MM.1S (cell line): Measurements from ENCODE around the gene RFX2.

Experiments
- DNase-seq: peaks from one replicate; pipeline ENCODE4 v3.0.0-alpha.2; 2015
- H2AFZ ChIP-seq: fragments of 300-600 bp; sonication (generic); 2 replicates; pipeline ENCODE4 v1.6.0; 2016; ENCODE audit warnings: antibody characterized with exemption, low read length
- H3F3A ChIP-seq: fragments of 300-600 bp; sonication (generic); 2 replicates; pipeline ENCODE4 v1.6.1; 2016; ENCODE audit warnings: mild to moderate bottlenecking, antibody characterized with exemption, low read length, moderate library complexity, mixed read lengths; ENCODE audit not compliant: insufficient read depth
- H3K27ac ChIP-seq: fragments of 300-600 bp; sonication (generic); 2 replicates; pipeline ENCODE4 v1.5.1; 2016; ENCODE audit warnings: mild to moderate bottlenecking, low read length
- H3K27me3 ChIP-seq: fragments of 300-600 bp; sonication (generic); replicated peaks from 2 replicates; pipeline ENCODE4 v1.6.0; 2016; ENCODE audit warnings: low read length; ENCODE audit not compliant: insufficient read depth
- H3K36me3 ChIP-seq: fragments of 300-600 bp; sonication (generic); replicated peaks from 2 replicates; pipeline ENCODE4 v1.6.1; 2016; ENCODE audit warnings: mild to moderate bottlenecking, low read length, mixed read lengths; ENCODE audit not compliant: insufficient read depth
- H3K4me1 ChIP-seq: fragments of 300-600 bp; sonication (generic); 2 replicates; pipeline ENCODE4 v1.6.1; 2016; ENCODE audit warnings: low read length, mixed read lengths
- H3K4me2 ChIP-seq: fragments of 300-600 bp; sonication (generic); 2 replicates; pipeline ENCODE4 v1.6.0; 2016; ENCODE audit warnings: low read depth, low read length
- H3K4me3 ChIP-seq: fragments of 300-600 bp; sonication (generic); 2 replicates; pipeline ENCODE4 v1.5.1; 2016; ENCODE audit warnings: low read length, mixed read lengths
- H3K79me2 ChIP-seq: fragments of 300-600 bp; sonication (generic); 2 replicates; pipeline ENCODE4 v1.6.1; 2016; ENCODE audit warnings: mixed run types, low read length, mixed read lengths
- H3K9ac ChIP-seq: fragments of 300-600 bp; sonication (generic); 2 replicates; pipeline ENCODE4 v1.6.1; 2016; ENCODE audit warnings: low read length, mixed read lengths
- H3K9me2 ChIP-seq: fragments of 300-600 bp; sonication (generic); replicated peaks from 2 replicates; pipeline ENCODE4 v1.6.1; 2016; ENCODE audit warnings: mild to moderate bottlenecking, low read length, mixed read lengths; ENCODE audit not compliant: insufficient read depth
- H3K9me3 ChIP-seq: fragments of 300-600 bp; sonication (generic); replicated peaks from 2 replicates; pipeline ENCODE4 v1.6.1; 2016; ENCODE audit warnings: mild to moderate bottlenecking, low read length, mixed read lengths; ENCODE audit not compliant: insufficient read depth
- H4K20me1 ChIP-seq: fragments of 300-600 bp; sonication (generic); 2 replicates; pipeline ENCODE4 v1.6.1; 2016; ENCODE audit warnings: mild to moderate bottlenecking, low read length, moderate library complexity, mixed read lengths; ENCODE audit not compliant: insufficient read depth
- EZH2 ChIP-seq: fragments of 300-600 bp; sonication (generic); optimal IDR thresholded peaks from 2 replicates; pipeline ENCODE3; 2017; ENCODE audit warnings: low read depth, mild to moderate bottlenecking, antibody characterized with exemption, low read length, mixed read lengths
- EZH2phosphoT487 ChIP-seq: fragments of 300-600 bp; sonication (generic); IDR thresholded peaks from 2 replicates; pipeline ENCODE4 v1.6.1; 2018; ENCODE audit warnings: antibody characterized with exemption, low read length
- TF ChIP-seq, protein P1 (sequence below): fragments of 300-600 bp; sonication (generic); IDR thresholded peaks from 2 replicates; pipeline ENCODE4 v1.5.1; 2016; ENCODE audit warnings: antibody characterized with exemption, low read length, mixed read lengths

RFX2 gene

DNA sequence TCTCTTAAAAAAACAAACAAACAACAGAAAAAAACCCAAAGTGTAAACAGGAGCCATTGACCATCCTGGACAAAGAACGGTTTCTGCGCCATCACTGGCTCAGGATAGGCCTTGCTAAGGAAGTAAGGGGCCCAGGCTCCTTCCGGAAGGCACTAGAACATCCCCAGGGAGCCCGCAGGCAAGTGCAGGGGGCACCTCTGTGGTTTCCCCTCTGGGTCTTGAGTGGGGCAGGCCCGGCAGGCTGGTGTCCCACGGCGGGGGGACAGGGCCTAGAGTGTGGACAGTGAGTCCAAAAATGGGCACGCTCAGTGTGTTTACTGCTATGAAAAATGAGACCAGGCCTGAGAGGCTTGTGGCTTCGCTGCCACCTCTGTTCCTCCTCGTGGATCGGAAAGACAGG, 117.5 kb downstream of the RFX2 start:
- H3K4me1 ChIP-seq: peaks cover 7% of the 10 kb centered on the region
- H3F3A ChIP-seq: no peaks in the 10 kb centered on the region
- H3K36me3 ChIP-seq: no peaks in the 10 kb centered on the region
- no peak overlapping the region for H3K4me2 ChIP-seq
- DNase-seq: no peak
- TF ChIP-seq EZH2phosphoT487 (no peak), EZH2 (no peak)
- TF ChIP-seq, protein P1, sequence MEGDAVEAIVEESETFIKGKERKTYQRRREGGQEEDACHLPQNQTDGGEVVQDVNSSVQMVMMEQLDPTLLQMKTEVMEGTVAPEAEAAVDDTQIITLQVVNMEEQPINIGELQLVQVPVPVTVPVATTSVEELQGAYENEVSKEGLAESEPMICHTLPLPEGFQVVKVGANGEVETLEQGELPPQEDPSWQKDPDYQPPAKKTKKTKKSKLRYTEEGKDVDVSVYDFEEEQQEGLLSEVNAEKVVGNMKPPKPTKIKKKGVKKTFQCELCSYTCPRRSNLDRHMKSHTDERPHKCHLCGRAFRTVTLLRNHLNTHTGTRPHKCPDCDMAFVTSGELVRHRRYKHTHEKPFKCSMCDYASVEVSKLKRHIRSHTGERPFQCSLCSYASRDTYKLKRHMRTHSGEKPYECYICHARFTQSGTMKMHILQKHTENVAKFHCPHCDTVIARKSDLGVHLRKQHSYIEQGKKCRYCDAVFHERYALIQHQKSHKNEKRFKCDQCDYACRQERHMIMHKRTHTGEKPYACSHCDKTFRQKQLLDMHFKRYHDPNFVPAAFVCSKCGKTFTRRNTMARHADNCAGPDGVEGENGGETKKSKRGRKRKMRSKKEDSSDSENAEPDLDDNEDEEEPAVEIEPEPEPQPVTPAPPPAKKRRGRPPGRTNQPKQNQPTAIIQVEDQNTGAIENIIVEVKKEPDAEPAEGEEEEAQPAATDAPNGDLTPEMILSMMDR: no peak
- H3K27ac ChIP-seq: no peak overlapping the region
- no peaks in the 10 kb centered on the region for H4K20me1 ChIP-seq
- no peak overlapping the region for H2AFZ ChIP-seq
- H3K9me2 ChIP-seq: no peaks in the 10 kb centered on the region
- no peak overlapping the region for H3K9ac ChIP-seq
- no peaks in the 10 kb centered on the region for H3K79me2 ChIP-seq
- H3K27me3 ChIP-seq: peaks cover 56% of the 10 kb centered on the region
- no peaks in the 10 kb centered on the region for H3K9me3 ChIP-seq
- H3K4me3 ChIP-seq: no peak overlapping the region

DNA sequence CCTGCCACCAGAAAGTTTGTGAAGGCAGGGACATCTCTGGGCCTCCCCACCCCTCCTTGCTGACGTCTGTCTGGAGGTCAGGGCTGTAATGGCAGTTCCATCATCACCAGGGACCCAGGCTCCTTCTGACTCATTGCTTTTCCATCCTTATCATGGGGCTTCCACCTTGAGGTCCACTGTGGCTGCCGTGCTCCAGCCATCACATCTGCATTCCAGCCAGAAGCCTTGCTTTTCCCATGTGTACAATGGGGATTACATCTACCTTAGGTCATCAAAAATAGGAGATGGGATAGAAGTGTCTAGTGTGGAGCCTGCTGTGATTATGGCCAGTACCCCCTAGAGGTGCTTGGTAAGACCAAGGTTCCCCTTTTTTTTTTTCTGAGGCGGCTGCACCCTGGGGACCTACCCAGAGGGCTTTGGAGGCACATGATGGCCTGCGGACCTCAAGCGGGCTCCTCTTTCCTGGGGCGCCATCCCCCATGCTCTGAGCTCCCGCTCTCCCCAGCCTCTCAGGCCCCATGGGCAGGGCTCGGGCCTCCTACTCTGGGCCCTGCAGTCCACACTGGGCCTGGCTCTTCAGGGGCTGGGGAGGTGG, 119.0 kb downstream of the RFX2 start:
- Histone ChIP-seq H3K4me1 (peaks cover 7% of the 10 kb centered on the region), H3K4me2 (no peak overlapping the region), H3K9ac (no peak overlapping the region), H3F3A (no peaks in the 10 kb centered on the region), H3K79me2 (no peaks in the 10 kb centered on the region), H3K9me2 (no peaks in the 10 kb centered on the region), H3K9me3 (no peaks in the 10 kb centered on the region), H4K20me1 (no peaks in the 10 kb centered on the region), H3K27ac (no peak overlapping the region), H3K4me3 (no peak overlapping the region), H2AFZ (no peak overlapping the region), H3K27me3 (peaks cover 43% of the 10 kb centered on the region), H3K36me3 (no peaks in the 10 kb centered on the region)
- DNase-seq: no peak
- TF ChIP-seq EZH2phosphoT487 (no peak), EZH2 (no peak)
- TF ChIP-seq, protein P1: no peak

DNA sequence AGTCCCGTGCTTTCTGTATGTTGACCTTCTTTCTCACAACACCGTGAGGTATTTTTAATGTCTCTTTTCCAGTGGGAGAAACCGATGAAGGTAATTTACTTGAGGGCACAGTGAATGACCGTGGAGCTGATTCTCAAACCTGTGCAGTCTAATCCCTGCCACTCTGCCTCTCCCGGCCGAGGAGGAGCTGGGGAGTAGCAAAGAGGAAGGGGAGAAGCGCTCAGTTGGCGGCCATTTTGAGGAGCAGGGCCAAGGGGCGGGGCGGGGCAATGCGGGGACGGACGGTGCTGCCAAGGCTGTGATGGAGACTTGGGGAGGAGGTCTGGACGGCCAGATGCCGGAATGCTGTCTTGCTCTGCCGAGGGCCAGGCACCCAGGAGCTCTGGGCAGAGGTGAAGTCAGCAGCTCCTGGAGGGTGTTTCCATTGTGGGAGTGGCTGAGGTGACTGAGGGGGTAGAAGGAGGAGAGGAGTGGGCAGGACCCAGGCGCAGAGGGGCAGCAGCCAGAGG, 120.0 kb downstream of the RFX2 start:
- peaks cover 37% of the 10 kb centered on the region for H3K27me3 ChIP-seq
- DNase-seq: peak; percentile 55
- H3K36me3 ChIP-seq: no peaks in the 10 kb centered on the region
- H3K27ac ChIP-seq: no peak overlapping the region
- no peaks in the 10 kb centered on the region for H3F3A ChIP-seq
- no peaks in the 10 kb centered on the region for H3K79me2 ChIP-seq
- TF ChIP-seq, protein P1: no peak
- TF ChIP-seq EZH2 (no peak), EZH2phosphoT487 (no peak)
- H3K9ac ChIP-seq: peak overlapping the region; percentile 33; the same call in 1 of the 2 replicates
- no peaks in the 10 kb centered on the region for H4K20me1 ChIP-seq
- H3K4me1 ChIP-seq: peaks cover 7% of the 10 kb centered on the region
- no peaks in the 10 kb centered on the region for H3K9me2 ChIP-seq
- H3K9me3 ChIP-seq: no peaks in the 10 kb centered on the region
- peak overlapping the region; percentile 99 for H2AFZ ChIP-seq
- H3K4me2 ChIP-seq: peak overlapping the region; percentile 88; the same call in 1 of the 2 replicates
- peak overlapping the region; percentile 69 for H3K4me3 ChIP-seq
